LNCAP (cell line): Measurements from ENCODE around the gene FOXE1.

ENCODE experiments used
- CTCF ChIP-seq: fragments of 450-650 bp; IDR thresholded peaks from 2 replicates; pipeline ENCODE4 v1.5.1; 2017; ENCODE audit warnings: mild to moderate bottlenecking

Gene FOXE1

GRCh38 chr9:97859346-97859745 is 6.3 kb downstream of the FOXE1 start:
- TF ChIP-seq CTCF = no peak

DNA sequence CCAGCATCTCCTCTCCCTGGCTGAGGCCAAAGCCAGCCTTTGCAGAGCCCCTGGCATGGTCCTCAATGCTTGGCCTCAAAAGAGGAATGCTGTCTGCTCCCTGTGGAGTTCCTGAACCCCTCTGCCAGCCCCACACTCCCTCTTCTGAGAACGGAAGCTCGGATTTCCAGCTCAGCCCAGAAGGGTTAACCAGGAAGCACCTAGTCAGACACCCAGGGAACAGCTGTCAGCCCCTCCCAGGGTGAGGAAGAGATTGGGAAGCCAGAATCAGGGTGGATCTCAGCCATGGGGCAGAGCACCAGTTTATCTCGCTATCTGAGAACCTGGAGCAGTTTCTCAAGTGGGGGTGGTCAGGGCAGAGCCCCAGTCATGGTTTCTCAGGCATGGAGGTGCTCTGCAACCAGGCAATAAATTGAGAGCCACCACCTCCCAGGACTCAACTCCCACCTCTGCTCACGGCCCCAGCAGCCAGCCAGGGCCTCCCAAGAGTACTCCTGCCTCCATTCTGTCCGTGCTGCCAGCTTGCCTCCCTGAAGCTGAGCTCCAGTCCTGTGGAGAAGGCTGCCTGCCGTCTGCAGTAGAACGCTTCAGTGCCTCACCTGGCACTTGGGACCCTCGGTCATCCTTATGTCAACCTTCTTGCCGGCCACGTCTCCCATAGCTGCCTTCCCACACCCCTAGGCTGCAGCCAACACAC is 7.6 kb downstream of the FOXE1 start:
- TF ChIP-seq CTCF = no peak

GRCh38 chr9:97861148-97861475 is 8.1 kb downstream of the FOXE1 start:
- TF ChIP-seq CTCF = no peak

DNA sequence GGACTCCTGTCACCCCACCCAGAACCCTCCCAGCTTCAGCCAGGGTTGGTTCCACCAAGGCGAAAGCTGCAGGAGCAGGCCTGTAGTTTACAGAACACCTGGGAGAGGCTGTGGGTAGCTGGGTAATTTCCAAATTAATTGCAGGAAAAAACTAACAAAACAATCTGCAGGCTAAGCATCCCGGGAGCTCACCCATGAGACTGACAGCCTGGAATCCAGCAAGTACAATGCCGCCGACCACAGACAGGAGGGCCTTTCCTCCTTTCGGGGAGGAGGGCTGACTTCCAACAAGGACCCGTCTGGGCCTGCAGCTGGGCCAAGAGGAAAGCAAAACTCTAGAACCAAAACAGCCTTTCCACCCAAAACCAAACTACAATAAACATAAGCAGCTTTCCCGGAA is 10.3 kb downstream of the FOXE1 start:
- TF ChIP-seq CTCF = no peak

DNA sequence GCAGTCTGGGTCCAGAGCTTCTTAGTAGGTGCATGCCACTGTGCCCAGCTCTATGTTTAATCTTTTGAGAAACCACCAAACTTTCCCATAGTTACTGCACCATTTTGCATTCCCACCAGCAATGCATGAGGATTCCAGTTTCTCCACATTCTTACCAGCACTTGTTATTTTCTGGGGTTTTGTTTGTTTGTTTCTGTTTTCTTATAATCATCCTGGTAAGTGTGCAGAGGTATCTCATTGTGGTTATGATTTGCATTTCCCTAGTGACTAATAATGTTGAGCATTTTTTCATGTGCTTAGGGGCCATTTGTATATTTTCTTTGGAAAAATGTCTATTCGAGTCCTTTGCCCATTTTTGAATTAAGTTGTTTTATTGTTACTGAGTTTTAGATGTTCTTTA is 11.4 kb downstream of the FOXE1 start:
- TF ChIP-seq CTCF = no peak

DNA sequence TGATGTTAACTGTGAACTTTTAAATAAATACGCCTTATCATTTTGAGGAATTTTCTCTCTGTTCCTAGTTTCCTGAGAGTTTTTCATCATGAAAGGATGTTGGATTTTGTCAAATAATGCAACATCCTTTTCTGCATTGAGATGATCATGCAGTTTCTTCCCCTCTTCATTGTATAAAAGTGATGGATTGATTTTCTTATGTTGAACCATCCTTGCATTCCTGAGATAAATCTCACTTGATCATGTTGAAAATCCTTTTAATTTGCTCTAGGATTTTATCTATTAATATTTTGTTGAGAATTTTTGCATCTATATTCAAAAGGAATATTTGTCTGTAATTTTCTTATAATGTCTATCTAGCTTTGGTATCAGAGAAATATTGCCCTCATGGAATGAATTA is 13.3 kb downstream of the FOXE1 start:
- no peak for TF ChIP-seq CTCF

DNA sequence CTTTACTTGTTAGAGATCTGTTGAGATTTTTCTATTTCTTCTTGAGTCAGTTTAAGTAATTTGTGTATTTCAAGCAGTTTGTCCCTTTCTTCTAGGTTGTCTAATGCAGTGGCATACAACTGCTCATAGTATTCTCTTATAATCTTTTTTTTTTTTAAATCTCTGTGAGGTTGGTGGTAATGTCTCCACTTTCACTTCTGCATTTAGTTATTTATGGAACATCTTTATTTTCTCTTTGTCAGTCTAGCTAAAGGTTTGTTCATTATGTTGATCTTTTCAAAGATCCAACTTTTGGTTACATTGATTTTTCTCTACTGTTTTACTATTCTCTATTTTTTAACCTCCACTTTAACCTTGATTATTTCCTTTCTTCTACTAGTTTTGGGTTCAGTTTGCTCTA is 13.8 kb downstream of the FOXE1 start:
- no peak for TF ChIP-seq CTCF

GRCh38 chr9:97868859-97869258 is 15.8 kb downstream of the FOXE1 start:
- TF ChIP-seq CTCF = no peak
